Fibroblast of lung (primary cell): Measurements from ENCODE around the gene SERPINB5. TPM values are rescaled to one million over a fixed set of nuclear protein-coding genes. Genes with fewer than 3 reads are reported as not detected.

ENCODE experiments used
- DNase-seq, 2 donors: peaks; one replicate each; pipeline versions ENCODE4 v3.0.0 to v3.0.0-alpha.2; 2010; ENCODE audit warnings: low read depth in 2 of 2
- H2AFZ ChIP-seq: 2 replicates; pipeline ENCODE4 v1.5.1; 2012; ENCODE audit warnings: low read length, control low read depth, inconsistent platforms
- H3K27ac ChIP-seq: 2 replicates; pipeline ENCODE4 v1.5.1; 2011; ENCODE audit warnings: low read length, control low read depth; ENCODE audit not compliant: insufficient read depth
- H3K27me3 ChIP-seq: 2 replicates; pipeline ENCODE4 v1.5.1; 2011; ENCODE audit warnings: mild to moderate bottlenecking, low read length; ENCODE audit not compliant: control insufficient read depth, insufficient read depth
- H3K36me3 ChIP-seq: 2 replicates; pipeline ENCODE4 v1.5.1; 2011; ENCODE audit warnings: low read length; ENCODE audit not compliant: control insufficient read depth, insufficient read depth
- H3K4me1 ChIP-seq: 2 replicates; pipeline ENCODE4 v1.5.1; 2011; ENCODE audit warnings: low read length; ENCODE audit not compliant: control insufficient read depth, insufficient read depth; ENCODE audit errors: extremely low read depth
- H3K4me2 ChIP-seq: 2 replicates; pipeline ENCODE4 v1.5.1; 2011; ENCODE audit warnings: low read length, control low read depth; ENCODE audit not compliant: insufficient read depth; ENCODE audit errors: extremely low read depth
- H3K4me3 ChIP-seq, 4 experiments: fragments of 200-600 bp in 1 of 4; sonication (generic) in 1 of 4; replicated peaks in 1 of 4; 2 replicates each; pipeline ENCODE4 v1.5.1; 2011 to 2016; ENCODE audit warnings: low read length in 4 of 4, low read depth in 3 of 4, mild to moderate bottlenecking in 3 of 4, control low read depth in 2 of 4, inconsistent platforms in 1 of 4, mixed read lengths in 1 of 4; ENCODE audit not compliant: insufficient read depth in 1 of 4; ENCODE audit errors: control extremely low read depth in 1 of 4
- H3K79me2 ChIP-seq: 2 replicates; pipeline ENCODE4 v1.5.1; 2012; ENCODE audit warnings: mild to moderate bottlenecking, low read length, inconsistent platforms; ENCODE audit not compliant: control insufficient read depth, insufficient read depth
- H3K9ac ChIP-seq: 2 replicates; pipeline ENCODE4 v1.5.1; 2011; ENCODE audit warnings: mild to moderate bottlenecking, low read length, control low read depth; ENCODE audit not compliant: insufficient read depth
- H3K9me3 ChIP-seq: 2 replicates; pipeline ENCODE4 v1.5.1; 2012; ENCODE audit warnings: low read depth, low read length; ENCODE audit not compliant: control insufficient read depth, insufficient read depth
- H4K20me1 ChIP-seq: 2 replicates; pipeline ENCODE4 v1.5.1; 2011; ENCODE audit warnings: low read length; ENCODE audit not compliant: control insufficient read depth, insufficient read depth; ENCODE audit errors: extremely low read depth
- EZH2 ChIP-seq: IDR thresholded peaks from 2 replicates; pipeline ENCODE4 v1.5.1; 2012; ENCODE audit warnings: low read length, control low read depth, mild to moderate bottlenecking; ENCODE audit errors: missing control alignments
- polyA plus RNA-seq, 2 donors: library from polyadenylated mRNA; depleted of rRNA in 1 of 2; stranded (reverse) in 1 of 2; unstranded in 1 of 2; fragments of >200 nt; gene quantifications; 2 replicates each; pipeline ENCODE4 v1.2.1, GENCODE V29; 2011 to 2012; ENCODE audit warnings: missing spikeins in 1 of 2
- total RNA-seq: library from RNA; depleted of rRNA; stranded (reverse); fragments of >200 nt; gene quantifications from 2 replicates; pipeline ENCODE4 v1.2.1, GENCODE V29; 2014
- TF ChIP-seq, protein P1 (sequence below), 2 donors: IDR thresholded peaks in 1 of 2; conservative IDR thresholded peaks in 1 of 2; 1 replicate in 1 of 2; 2 replicates in 1 of 2; pipeline ENCODE4 v1.5.1; 2011 to 2012; ENCODE audit warnings: low read length in 2 of 2, control low read depth in 1 of 2, inconsistent platforms in 1 of 2, low read depth in 1 of 2, mild to moderate bottlenecking in 1 of 2

Gene SERPINB5
- total and polyA plus RNA-seq, 2 donors (not counting 1 experiment from before 2014, with no cell fraction given): 0.05 TPM; not detected in 1

- H4K20me1 ChIP-seq: no peaks in the 10 kb centered on the region
- no peak overlapping the region for H3K4me2 ChIP-seq
- TF ChIP-seq EZH2: no peak
- TF ChIP-seq, protein P1, sequence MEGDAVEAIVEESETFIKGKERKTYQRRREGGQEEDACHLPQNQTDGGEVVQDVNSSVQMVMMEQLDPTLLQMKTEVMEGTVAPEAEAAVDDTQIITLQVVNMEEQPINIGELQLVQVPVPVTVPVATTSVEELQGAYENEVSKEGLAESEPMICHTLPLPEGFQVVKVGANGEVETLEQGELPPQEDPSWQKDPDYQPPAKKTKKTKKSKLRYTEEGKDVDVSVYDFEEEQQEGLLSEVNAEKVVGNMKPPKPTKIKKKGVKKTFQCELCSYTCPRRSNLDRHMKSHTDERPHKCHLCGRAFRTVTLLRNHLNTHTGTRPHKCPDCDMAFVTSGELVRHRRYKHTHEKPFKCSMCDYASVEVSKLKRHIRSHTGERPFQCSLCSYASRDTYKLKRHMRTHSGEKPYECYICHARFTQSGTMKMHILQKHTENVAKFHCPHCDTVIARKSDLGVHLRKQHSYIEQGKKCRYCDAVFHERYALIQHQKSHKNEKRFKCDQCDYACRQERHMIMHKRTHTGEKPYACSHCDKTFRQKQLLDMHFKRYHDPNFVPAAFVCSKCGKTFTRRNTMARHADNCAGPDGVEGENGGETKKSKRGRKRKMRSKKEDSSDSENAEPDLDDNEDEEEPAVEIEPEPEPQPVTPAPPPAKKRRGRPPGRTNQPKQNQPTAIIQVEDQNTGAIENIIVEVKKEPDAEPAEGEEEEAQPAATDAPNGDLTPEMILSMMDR (conservative IDR thresholded peaks at IDR 0.05 in 1 of 2, IDR thresholded peaks at IDR 0.05 in 1 of 2; ENCODE audit: low read depth in 1 of 2, low read length in 2 of 2): peak; percentile 73 to 86
- H3K79me2 ChIP-seq: no peaks in the 10 kb centered on the region
- no peak overlapping the region for H3K4me3 ChIP-seq
- H3K27me3 ChIP-seq: peaks cover 2% of the 10 kb centered on the region
- H2AFZ ChIP-seq: peak overlapping the region; percentile 30
- H3K4me1 ChIP-seq: peaks cover 1% of the 10 kb centered on the region
- no peak overlapping the region for H3K9ac ChIP-seq
- DNase-seq: peak; percentile 54 to 81
- no peaks in the 10 kb centered on the region for H3K36me3 ChIP-seq
- H3K27ac ChIP-seq: no peak overlapping the region
- H3K9me3 ChIP-seq: no peaks in the 10 kb centered on the region
Measured at GRCh38 chr18:63439334-63439733, 37.4 kb upstream of the SERPINB5 start.

DNA sequence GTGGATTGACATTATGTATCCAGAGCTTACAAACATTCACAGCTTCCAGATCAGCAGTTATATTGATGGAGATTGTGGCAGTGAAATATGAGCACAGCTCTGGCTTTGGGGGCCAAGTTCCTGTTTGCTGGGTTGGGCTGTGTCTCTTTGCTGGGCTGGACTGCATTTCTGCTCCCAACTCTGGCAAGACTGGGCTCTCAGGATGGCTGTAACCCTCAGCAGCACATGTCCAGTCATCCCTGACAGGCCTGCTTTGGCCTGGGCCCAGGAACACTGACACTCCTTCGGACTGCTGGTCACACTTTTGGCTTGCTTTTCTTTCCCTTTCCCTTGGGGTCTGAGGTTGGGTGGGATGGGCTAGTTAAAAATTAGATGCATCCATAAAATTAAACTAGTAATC lies 36.5 kb upstream of the SERPINB5 start:
- TF ChIP-seq, protein P1 (conservative IDR thresholded peaks at IDR 0.05 in 1 of 2, IDR thresholded peaks at IDR 0.05 in 1 of 2; ENCODE audit: low read depth in 1 of 2, low read length in 2 of 2): no peak
- no peak for TF ChIP-seq EZH2
- H2AFZ ChIP-seq: peak overlapping the region; percentile 19
- no peak overlapping the region for H3K4me3 ChIP-seq
- H3K79me2 ChIP-seq: no peaks in the 10 kb centered on the region
- H3K36me3 ChIP-seq: no peaks in the 10 kb centered on the region
- no peak overlapping the region for H3K9ac ChIP-seq
- no peaks in the 10 kb centered on the region for H4K20me1 ChIP-seq
- H3K4me1 ChIP-seq: peaks cover 4% of the 10 kb centered on the region
- H3K9me3 ChIP-seq: no peaks in the 10 kb centered on the region
- no peak for DNase-seq
- no peak overlapping the region for H3K4me2 ChIP-seq
- H3K27me3 ChIP-seq: no peaks in the 10 kb centered on the region
- H3K27ac ChIP-seq: no peak overlapping the region

DNA sequence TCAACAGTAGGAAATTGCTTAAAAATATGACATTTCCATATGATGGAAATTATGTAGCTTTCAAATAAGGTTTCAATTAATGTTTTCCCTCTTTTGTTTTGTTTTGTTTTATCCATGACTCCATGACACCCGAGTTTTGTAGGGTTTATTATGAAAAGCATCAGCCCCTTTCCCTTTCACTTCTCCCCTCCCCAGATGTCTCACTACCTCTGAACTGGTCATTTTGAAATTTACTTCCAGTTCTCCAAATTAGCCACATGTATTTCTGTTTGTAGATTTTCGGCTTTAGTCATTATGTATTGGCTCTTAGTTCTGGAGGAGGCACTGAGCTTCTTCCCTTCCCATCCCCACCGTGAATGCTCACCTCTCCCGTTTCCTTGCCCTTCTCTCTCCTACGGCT lies 35.9 kb upstream of the SERPINB5 start:
- Histone ChIP-seq H3K27me3 (no peaks in the 10 kb centered on the region), H3K4me3 (no peak overlapping the region), H3K27ac (no peak overlapping the region), H3K9ac (no peak overlapping the region), H2AFZ (no peak overlapping the region), H3K9me3 (no peaks in the 10 kb centered on the region), H3K4me1 (peaks cover 4% of the 10 kb centered on the region), H3K4me2 (no peak overlapping the region), H4K20me1 (no peaks in the 10 kb centered on the region), H3K79me2 (no peaks in the 10 kb centered on the region), H3K36me3 (no peaks in the 10 kb centered on the region)
- DNase-seq: no peak
- no peak for TF ChIP-seq EZH2
- TF ChIP-seq, protein P1 (conservative IDR thresholded peaks at IDR 0.05 in 1 of 2, IDR thresholded peaks at IDR 0.05 in 1 of 2; ENCODE audit: low read depth in 1 of 2, low read length in 2 of 2): no peak
